ENCODE measurements around the gene NCOA7.
"Not testable (repeated sequence)": the region's sequence is repeated elsewhere in the genome, so short reads cannot be mapped to it uniquely, and the experiment has no call there.

The NCOA7 gene

GRCh38 chr6:125918681-125919566 lies 128.2 kb downstream of the NCOA7 start:
- DNase-seq (ENCODE audit: low read depth in 2 of 2): peak; percentile 14 to 23

DNA sequence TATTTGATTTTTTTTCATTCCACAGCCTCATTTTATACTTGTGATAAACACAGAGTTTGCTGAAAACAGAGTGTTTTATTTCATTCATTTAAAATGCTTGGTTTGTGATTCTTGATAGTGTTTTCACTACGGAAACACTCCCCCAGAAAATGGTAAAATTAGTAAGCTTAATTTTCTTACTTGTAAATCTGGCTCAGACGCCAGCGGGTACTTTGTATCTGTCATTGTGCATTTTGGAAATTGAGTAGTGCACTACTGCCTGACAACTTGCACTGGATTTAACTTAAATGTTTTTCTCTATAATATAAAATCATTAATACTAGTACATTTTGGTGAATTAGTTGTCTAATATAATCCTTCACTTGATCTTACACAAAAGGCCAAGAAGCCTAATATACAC lies 128.9 kb downstream of the NCOA7 start:
- DNase-seq (ENCODE audit: low read depth in 2 of 2): no peak

DNA sequence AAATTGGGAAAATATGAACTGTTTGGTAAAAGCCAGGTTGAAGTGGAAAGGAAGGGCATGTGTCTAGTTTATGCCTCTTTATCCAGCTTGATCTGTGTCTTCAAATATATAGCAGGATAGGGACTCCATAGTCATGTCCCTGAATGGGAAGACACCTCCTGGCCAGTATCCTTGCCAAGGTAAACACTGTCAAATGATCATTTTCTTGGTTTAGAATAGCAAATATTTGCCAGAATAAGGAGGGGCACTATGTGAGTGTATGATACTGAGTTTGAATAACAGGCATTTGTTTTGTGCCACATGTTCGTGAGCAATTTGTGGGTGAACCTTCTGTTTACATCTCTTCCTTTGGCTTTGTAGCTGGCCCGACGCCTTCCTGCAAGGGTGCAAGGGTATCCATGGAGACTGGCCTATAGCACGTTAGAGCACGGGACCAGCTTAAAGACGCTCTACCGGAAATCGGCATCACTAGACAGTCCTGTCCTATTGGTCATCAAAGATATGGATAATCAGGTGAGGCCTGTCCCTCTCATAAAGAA lies 131.6 kb downstream of the NCOA7 start:
- DNase-seq (ENCODE audit: low read depth in 2 of 2): no peak

GRCh38 chr6:125923366-125923877 lies 132.7 kb downstream of the NCOA7 start:
- no peak for DNase-seq (ENCODE audit: low read depth in 2 of 2)

DNA sequence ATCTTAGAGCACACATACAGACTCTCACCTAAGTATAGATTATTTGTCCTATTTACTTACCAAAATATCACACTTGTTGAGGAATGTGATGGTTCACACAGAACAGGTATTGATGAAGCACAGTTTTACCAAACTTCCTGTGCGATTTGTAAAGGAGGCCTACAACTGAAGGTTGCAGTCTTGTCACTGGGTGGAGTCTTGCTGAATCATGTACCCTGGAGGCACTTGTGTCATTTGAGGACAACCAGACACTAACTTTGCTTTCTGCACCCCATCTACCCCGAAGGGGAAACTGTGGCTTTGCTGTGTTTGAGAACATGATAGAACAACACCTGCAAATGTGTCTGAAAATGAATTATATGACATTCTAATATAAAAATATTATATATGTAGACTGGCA lies 133.4 kb downstream of the NCOA7 start:
- no peak for DNase-seq (ENCODE audit: low read depth in 2 of 2)

DNA sequence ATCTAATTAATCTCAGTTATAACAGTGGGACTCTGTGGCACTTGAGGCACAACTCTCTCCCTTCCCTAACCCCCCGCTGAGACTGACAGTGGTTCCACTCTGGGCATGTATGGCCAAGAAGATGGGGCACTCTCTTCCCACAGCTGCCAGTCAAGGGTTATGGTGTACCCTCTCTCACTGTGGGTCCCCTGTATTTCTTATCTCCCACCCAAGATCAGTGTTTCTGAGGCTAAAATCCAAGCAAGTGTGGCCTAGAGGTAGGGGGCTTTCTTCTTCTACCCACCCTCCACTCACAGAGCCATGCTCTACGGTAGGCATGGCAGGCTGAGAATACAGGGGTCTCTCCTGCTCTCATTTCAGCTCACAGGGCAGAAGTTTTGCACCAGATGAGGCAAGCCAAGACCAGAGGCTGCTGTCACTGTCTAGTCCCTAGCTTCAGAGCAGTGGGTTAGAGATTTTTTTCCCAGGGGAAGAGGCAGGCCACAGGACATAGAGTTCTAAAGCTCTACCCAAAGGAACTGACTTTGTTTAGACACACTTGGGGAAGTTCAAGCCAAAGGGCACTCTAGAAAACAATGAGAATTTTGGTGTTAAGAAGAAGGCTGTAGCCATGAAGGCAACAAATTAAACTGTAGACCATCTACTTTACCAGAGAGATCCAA lies 134.1 kb downstream of the NCOA7 start:
- DNase-seq (ENCODE audit: low read depth in 2 of 2): no peak

- no peak for DNase-seq (ENCODE audit: low read depth in 2 of 2)
Measured at GRCh38 chr6:125926711-125927110, 136.0 kb downstream of the NCOA7 start.

DNA sequence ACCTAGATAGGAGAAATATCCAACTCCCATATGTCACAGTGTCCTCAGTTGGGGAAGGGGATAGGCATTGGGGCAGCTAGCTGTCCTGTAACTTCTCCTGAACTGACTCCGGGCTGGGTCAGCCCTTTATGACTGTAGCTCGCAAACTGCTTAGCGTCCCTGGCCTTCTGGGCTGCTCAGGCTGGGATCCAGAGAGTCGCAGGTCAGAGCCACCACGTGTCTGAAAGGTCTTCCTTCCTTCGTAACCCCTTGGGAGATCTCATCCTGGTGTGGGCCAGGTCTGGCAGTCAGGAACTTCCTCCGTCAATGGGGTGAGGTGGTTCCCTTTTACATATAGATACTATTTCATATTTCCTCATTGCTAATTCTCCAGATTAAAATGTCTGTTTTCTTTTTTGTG lies 137.0 kb downstream of the NCOA7 start:
- no peak for DNase-seq (ENCODE audit: low read depth in 2 of 2)

- no peak for DNase-seq (ENCODE audit: low read depth in 2 of 2)
Measured at GRCh38 chr6:125930765-125931418, 140.1 kb downstream of the NCOA7 start.

DNA sequence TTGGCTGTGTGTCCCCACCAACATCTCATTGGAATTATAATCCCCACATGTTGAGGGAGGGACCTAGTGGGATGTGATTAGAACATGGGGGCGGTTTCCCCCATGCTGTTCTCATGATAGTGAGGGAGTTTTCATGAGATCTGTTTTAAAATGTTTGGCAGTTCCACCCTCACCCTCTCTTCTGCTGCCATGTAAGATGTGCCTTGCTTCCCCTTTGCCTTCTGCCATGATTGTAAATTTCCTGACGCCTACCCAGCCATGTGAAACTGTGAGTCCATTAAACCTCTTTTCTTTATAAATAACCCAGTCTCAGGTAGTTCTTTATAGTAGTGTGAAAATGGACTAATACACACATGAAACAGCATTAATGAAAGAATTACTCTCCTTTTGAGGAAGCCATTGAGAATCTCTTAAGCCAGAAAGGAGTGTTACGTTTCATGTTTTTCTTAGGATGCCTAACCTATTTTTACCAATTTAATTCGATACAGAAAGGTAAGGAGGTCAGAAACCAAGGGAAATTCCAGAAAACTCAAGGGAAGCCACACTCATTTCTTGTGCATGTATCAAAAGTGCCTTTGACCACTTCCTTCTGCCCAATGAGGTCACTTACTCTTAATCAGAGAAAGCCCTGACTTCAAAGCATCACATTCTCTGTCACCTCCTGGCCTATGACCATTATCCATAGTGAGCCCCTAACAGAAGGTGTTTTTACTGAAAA lies 141.1 kb downstream of the NCOA7 start:
- no peak for DNase-seq (ENCODE audit: low read depth in 2 of 2)

GRCh38 chr6:125932451-125932795 lies 141.7 kb downstream of the NCOA7 start:
- DNase-seq (ENCODE audit: low read depth in 2 of 2): no peak

DNA sequence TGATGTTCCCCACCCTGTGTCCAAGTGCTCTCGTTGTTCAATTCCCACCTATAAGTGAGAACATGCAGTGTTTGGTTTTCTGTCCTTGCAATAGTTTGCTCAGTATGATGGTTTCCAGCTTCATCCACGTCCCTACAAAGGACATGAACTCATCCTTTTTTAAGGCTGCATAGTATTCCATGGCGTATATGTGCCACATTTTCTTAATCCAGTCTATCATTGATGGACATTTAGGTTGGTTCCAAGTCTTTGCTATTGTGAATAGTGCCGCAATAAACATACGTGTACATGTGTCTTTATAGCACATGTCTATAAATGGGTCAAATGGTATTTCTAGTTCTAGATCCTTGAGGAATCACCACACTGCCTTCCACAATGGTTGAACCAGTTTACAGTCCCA lies 144.8 kb downstream of the NCOA7 start:
- DNase-seq (ENCODE audit: low read depth in 2 of 2): not testable (repeated sequence)

- no peak for DNase-seq (ENCODE audit: low read depth in 2 of 2)
Measured at GRCh38 chr6:125939026-125939425, 148.3 kb downstream of the NCOA7 start.

DNA sequence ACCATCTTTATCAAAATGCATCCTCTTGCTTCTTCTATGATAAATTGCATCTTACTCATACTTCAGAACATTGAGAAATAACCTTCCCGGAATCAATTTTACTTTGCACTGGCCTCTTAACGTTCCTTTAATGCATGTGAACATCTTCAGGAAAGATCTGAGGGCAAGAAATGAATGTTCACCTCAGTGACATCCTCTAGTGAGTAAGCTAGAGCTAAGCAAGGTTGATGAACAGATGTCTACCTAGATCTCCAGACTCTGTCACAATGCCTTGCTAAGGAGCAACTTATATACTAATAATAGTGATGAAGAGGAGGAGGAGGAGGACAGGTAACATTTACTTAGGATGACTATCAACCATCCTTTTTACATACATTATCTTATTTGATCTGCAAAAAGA lies 149.0 kb downstream of the NCOA7 start:
- DNase-seq (ENCODE audit: low read depth in 2 of 2): no peak

- no peak for DNase-seq (ENCODE audit: low read depth in 2 of 2)
Measured at GRCh38 chr6:125940247-125941041, 149.7 kb downstream of the NCOA7 start.

GRCh38 chr6:125942672-125943527 lies 152.1 kb downstream of the NCOA7 start:
- DNase-seq (ENCODE audit: low read depth in 2 of 2): no peak

GRCh38 chr6:125943528-125944433 lies 153.0 kb downstream of the NCOA7 start:
- DNase-seq (ENCODE audit: low read depth in 2 of 2): no peak

- no peak for DNase-seq (ENCODE audit: low read depth in 2 of 2)
Measured at GRCh38 chr6:125944434-125944816, 153.7 kb downstream of the NCOA7 start.

DNA sequence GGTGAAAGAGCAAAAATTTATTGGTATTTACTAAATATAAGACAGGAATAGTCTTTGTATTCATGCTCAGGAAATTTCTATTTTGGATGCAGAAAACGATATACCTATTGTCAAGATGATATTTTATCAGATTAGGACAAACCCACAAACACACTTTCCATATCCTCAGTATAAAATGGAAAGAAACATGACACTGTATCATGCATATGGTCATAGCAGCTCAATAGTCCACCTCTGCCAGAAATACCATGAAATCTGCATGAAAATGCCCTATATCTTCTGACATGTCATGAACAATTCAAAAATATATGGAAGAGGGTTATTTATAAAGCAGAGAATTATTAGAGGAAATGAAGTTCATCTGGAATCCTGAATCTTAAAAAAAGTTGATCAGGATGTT lies 154.1 kb downstream of the NCOA7 start:
- DNase-seq (ENCODE audit: low read depth in 2 of 2): no peak
